Ishikawa (cell line): Measurements from ENCODE around the gene CTSZ.

Source experiments
- CEBPB ChIP-seq: IDR thresholded peaks from 2 replicates; pipeline ENCODE4 v1.6.1; 2012
- CREB1 ChIP-seq: IDR thresholded peaks from 2 replicates; pipeline ENCODE4 v1.6.1; 2012; ENCODE audit warnings: low read depth
- EGR1 ChIP-seq: IDR thresholded peaks from 2 replicates; pipeline ENCODE4 v1.6.1; 2012
- EP300 ChIP-seq: IDR thresholded peaks from 2 replicates; pipeline ENCODE4 v1.6.1; 2012; ENCODE audit warnings: borderline replicate concordance
- FOXM1 ChIP-seq: IDR thresholded peaks from 2 replicates; pipeline ENCODE4 v1.6.1; 2012; ENCODE audit warnings: low read depth, borderline replicate concordance
- MAX ChIP-seq: IDR thresholded peaks from 2 replicates; pipeline ENCODE4 v1.6.1; 2012
- NFIC ChIP-seq: IDR thresholded peaks from 2 replicates; pipeline ENCODE4 v1.6.1; 2012
- RAD21 ChIP-seq: IDR thresholded peaks from 2 replicates; pipeline ENCODE4 v1.6.1; 2012; ENCODE audit warnings: low read depth
- TAF1 ChIP-seq: IDR thresholded peaks from 2 replicates; pipeline ENCODE4 v1.6.1; 2012; ENCODE audit warnings: low read depth, mild to moderate bottlenecking
- TCF12 ChIP-seq: IDR thresholded peaks from 2 replicates; pipeline ENCODE4 v1.6.1; 2012; ENCODE audit warnings: low read depth
- TEAD4 ChIP-seq: IDR thresholded peaks from 2 replicates; pipeline ENCODE4 v1.6.1; 2012
- USF1 ChIP-seq: IDR thresholded peaks from 2 replicates; pipeline ENCODE4 v1.6.1; 2012
- YY1 ChIP-seq: IDR thresholded peaks from 2 replicates; pipeline ENCODE4 v1.6.1; 2012; ENCODE audit warnings: low read depth
- ZBTB7A ChIP-seq: IDR thresholded peaks from 2 replicates; pipeline ENCODE4 v1.6.1; 2012; ENCODE audit warnings: low read depth
- TF ChIP-seq, protein P1 (sequence below): IDR thresholded peaks from 2 replicates; pipeline ENCODE4 v1.6.1; 2012; ENCODE audit warnings: low read depth, mild to moderate bottlenecking

Gene CTSZ

GRCh38 chr20:58997141-58997770 is 9.8 kb downstream of the CTSZ start:
- TF ChIP-seq MAX, result no peak
- TF ChIP-seq, protein P1, sequence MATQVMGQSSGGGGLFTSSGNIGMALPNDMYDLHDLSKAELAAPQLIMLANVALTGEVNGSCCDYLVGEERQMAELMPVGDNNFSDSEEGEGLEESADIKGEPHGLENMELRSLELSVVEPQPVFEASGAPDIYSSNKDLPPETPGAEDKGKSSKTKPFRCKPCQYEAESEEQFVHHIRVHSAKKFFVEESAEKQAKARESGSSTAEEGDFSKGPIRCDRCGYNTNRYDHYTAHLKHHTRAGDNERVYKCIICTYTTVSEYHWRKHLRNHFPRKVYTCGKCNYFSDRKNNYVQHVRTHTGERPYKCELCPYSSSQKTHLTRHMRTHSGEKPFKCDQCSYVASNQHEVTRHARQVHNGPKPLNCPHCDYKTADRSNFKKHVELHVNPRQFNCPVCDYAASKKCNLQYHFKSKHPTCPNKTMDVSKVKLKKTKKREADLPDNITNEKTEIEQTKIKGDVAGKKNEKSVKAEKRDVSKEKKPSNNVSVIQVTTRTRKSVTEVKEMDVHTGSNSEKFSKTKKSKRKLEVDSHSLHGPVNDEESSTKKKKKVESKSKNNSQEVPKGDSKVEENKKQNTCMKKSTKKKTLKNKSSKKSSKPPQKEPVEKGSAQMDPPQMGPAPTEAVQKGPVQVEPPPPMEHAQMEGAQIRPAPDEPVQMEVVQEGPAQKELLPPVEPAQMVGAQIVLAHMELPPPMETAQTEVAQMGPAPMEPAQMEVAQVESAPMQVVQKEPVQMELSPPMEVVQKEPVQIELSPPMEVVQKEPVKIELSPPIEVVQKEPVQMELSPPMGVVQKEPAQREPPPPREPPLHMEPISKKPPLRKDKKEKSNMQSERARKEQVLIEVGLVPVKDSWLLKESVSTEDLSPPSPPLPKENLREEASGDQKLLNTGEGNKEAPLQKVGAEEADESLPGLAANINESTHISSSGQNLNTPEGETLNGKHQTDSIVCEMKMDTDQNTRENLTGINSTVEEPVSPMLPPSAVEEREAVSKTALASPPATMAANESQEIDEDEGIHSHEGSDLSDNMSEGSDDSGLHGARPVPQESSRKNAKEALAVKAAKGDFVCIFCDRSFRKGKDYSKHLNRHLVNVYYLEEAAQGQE, result no peak
- no peak for TF ChIP-seq EP300
- TF ChIP-seq FOXM1, result no peak

GRCh38 chr20:58996226-58996611 is 10.8 kb downstream of the CTSZ start:
- TF ChIP-seq NFIC (no peak), EP300 (no peak)

DNA sequence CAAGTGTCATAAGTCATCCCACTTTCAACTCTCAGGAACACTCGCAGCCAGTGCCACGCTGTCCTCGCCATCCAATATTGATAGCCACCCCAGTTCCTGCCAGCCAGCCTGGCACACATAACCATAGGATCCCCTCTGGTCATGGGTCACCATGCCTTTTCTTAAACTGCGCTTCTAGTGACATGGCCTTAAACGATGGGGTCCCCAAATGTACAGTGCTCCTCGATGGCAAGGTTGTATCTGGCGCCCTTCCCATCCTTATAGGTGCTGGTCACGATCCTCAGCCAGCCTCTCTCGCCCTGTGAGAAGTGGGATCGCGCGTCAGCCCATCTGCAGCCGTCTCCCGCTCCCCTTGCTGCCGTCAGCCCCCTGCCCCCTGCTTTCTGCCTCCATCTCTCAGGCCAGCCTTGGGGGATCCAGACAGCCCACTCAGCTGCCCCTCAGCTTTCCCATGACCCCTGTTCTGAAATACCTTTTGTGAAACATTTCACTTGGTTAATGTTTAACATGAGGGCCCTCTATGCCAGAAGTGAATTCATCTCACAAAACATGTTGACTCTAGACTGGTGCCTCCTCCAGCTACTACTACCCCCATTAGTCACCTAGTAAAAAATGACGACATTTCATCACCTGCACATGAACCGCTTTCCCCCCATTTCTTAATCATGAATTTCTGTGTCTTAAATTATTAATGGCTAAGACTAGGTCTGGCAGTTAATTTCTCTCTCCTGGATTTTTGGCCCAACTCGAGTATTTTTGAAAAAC is 11.4 kb downstream of the CTSZ start:
- no peak for TF ChIP-seq MAX
- TF ChIP-seq YY1, result no peak
- no peak for TF ChIP-seq CEBPB
- TF ChIP-seq TEAD4, result no peak
- no peak for TF ChIP-seq RAD21
- TF ChIP-seq CREB1, result no peak
- TF ChIP-seq FOXM1, result no peak
- no peak for TF ChIP-seq NFIC
- no peak for TF ChIP-seq ZBTB7A
- TF ChIP-seq EGR1, result no peak
- TF ChIP-seq, protein P1, result no peak
- TF ChIP-seq TAF1, result no peak
- no peak for TF ChIP-seq EP300
- no peak for TF ChIP-seq USF1
- TF ChIP-seq TCF12, result no peak

- TF ChIP-seq EP300 (no peak), NFIC (no peak), EGR1 (no peak), YY1 (no peak), TCF12 (no peak), RAD21 (no peak), USF1 (no peak), TAF1 (no peak), CEBPB (no peak), TEAD4 (no peak), CREB1 (no peak), MAX (no peak), ZBTB7A (no peak), FOXM1 (no peak)
- TF ChIP-seq, protein P1, result no peak
Measured at GRCh38 chr20:58994390-58995159, 12.5 kb downstream of the CTSZ start.
